Neural progenitor cell (in vitro differentiated cells): ENCODE measurements around the gene ANO2. TPM values are rescaled to one million over a fixed set of nuclear protein-coding genes. Genes with fewer than 3 reads are reported as not detected.

ENCODE experiments used
- DNase-seq: peaks from one replicate; pipeline ENCODE4 v3.0.0-alpha.2; 2016; ENCODE audit warnings: low spot score
- H2AFZ ChIP-seq: fragments of 200-600 bp; sonication (generic); replicated peaks from 2 replicates; pipeline ENCODE4 v1.6.1; 2016; ENCODE audit warnings: antibody characterized with exemption
- H3F3A ChIP-seq: fragments of 200-600 bp; sonication (generic); 2 replicates; pipeline ENCODE4 v1.6.1; 2016; ENCODE audit warnings: antibody characterized with exemption, low read depth
- H3K27ac ChIP-seq: fragments of 200-600 bp; sonication (generic); 2 replicates; pipeline ENCODE4 v1.5.1; 2016; ENCODE audit warnings: mild to moderate bottlenecking
- H3K27me3 ChIP-seq: fragments of 200-600 bp; sonication (generic); 2 replicates; pipeline ENCODE4 v1.6.1; 2016; ENCODE audit warnings: mild to moderate bottlenecking, moderate library complexity
- H3K36me3 ChIP-seq: fragments of 200-600 bp; sonication (generic); 2 replicates; pipeline ENCODE4 v1.5.1; 2016
- H3K4me1 ChIP-seq: fragments of 200-600 bp; sonication (generic); 2 replicates; pipeline ENCODE4 v1.6.1; 2016; ENCODE audit warnings: mixed run types
- H3K4me2 ChIP-seq: fragments of 200-600 bp; sonication (generic); 2 replicates; pipeline ENCODE4 v1.6.1; 2016
- H3K4me3 ChIP-seq: fragments of 200-600 bp; sonication (generic); 2 replicates; pipeline ENCODE4 v1.5.1; 2016
- H3K79me2 ChIP-seq: fragments of 200-600 bp; sonication (generic); 2 replicates; pipeline ENCODE4 v1.6.1; 2016; ENCODE audit warnings: low read depth
- H3K9ac ChIP-seq: fragments of 200-600 bp; sonication (generic); 2 replicates; pipeline ENCODE4 v1.6.1; 2016
- H3K9me3 ChIP-seq: fragments of 200-600 bp; sonication (generic); 2 replicates; pipeline ENCODE4 v1.5.1; 2016; ENCODE audit warnings: low read depth
- H4K20me1 ChIP-seq: fragments of 200-600 bp; sonication (generic); 2 replicates; pipeline ENCODE4 v1.6.1; 2016; ENCODE audit warnings: low read depth
- H3K27ac Mint-ChIP-seq: 3 replicates; pipeline ENCODE4 v1.8.0; 2021; ENCODE audit warnings: mixed read lengths
- H3K27me3 Mint-ChIP-seq: 2 replicates; pipeline ENCODE4 v1.8.0; 2022; ENCODE audit warnings: low read depth, mild to moderate bottlenecking, inconsistent platforms, moderate library complexity, mixed read lengths; ENCODE audit not compliant: insufficient read depth
- H3K36me3 Mint-ChIP-seq: 3 replicates; pipeline ENCODE4 v1.8.0; 2021; ENCODE audit warnings: mixed read lengths
- H3K4me1 Mint-ChIP-seq: 3 replicates; pipeline ENCODE4 v1.8.0; 2021; ENCODE audit warnings: mixed read lengths
- H3K4me3 Mint-ChIP-seq: 3 replicates; pipeline ENCODE4 v1.8.0; 2021; ENCODE audit warnings: mild to moderate bottlenecking, moderate library complexity, mixed read lengths
- H3K9me3 Mint-ChIP-seq: 3 replicates; pipeline ENCODE4 v1.8.0; 2020; ENCODE audit warnings: mixed read lengths
- CTCF ChIP-seq: fragments of 200-600 bp; sonication (generic); IDR thresholded peaks from 2 replicates; pipeline ENCODE4 v1.5.1; 2017; ENCODE audit warnings: antibody characterized with exemption, mild to moderate bottlenecking
- EZH2 ChIP-seq: fragments of 200-600 bp; sonication (generic); IDR thresholded peaks from 2 replicates; pipeline ENCODE4 v1.6.1; 2017; ENCODE audit warnings: antibody characterized with exemption, mild to moderate bottlenecking, moderate library complexity
- EZH2phosphoT487 ChIP-seq: fragments of 200-600 bp; sonication (generic); IDR thresholded peaks from 2 replicates; pipeline ENCODE4 v1.6.1; 2017; ENCODE audit warnings: antibody characterized with exemption
- total RNA-seq: library from RNA; depleted of rRNA; stranded (reverse); fragments of >200 nt; gene quantifications from 2 replicates; pipeline ENCODE4 v1.2.3, GENCODE V29; 2015; ENCODE audit warnings: low replicate concordance

The ANO2 gene
- total RNA-seq, 1 donor from 2014 or later: 4.8 TPM

GRCh38 chr12:5944688-5945070 is 380 bp downstream of the ANO2 start:
- Histone ChIP-seq H3K4me1 (peaks cover 9% of the 10 kb centered on the region), H2AFZ (peak overlapping the region; percentile 96), H3K27me3 (peaks cover 36% of the 10 kb centered on the region), H4K20me1 (no peaks in the 10 kb centered on the region), H3K9ac (no peak overlapping the region), H3K4me3 (peak overlapping the region; percentile 70), H3K79me2 (no peaks in the 10 kb centered on the region), H3K27ac (no peak overlapping the region), H3K9me3 (no peaks in the 10 kb centered on the region), H3F3A (peaks cover 6% of the 10 kb centered on the region), H3K36me3 (no peaks in the 10 kb centered on the region), H3K4me2 (peak overlapping the region; percentile 85)
- peaks cover 10% of the 10 kb centered on the region for H3K36me3 Mint-ChIP-seq
- H3K4me1 Mint-ChIP-seq: peaks cover 16% of the 10 kb centered on the region
- no peak for TF ChIP-seq CTCF
- no peak for TF ChIP-seq EZH2phosphoT487
- TF ChIP-seq EZH2: no peak
- H3K27me3 Mint-ChIP-seq: peaks cover 21% of the 10 kb centered on the region
- peak; percentile 19 for DNase-seq
- peak overlapping the region; percentile 61 for H3K27ac Mint-ChIP-seq
- H3K4me3 Mint-ChIP-seq: peak overlapping the region; percentile 88
- peaks cover 10% of the 10 kb centered on the region for H3K9me3 Mint-ChIP-seq

GRCh38 chr12:5944053-5944452 is 1.0 kb downstream of the ANO2 start:
- Mint-ChIP-seq H3K27ac (no peak overlapping the region), H3K4me1 (peaks cover 16% of the 10 kb centered on the region), H3K9me3 (peaks cover 10% of the 10 kb centered on the region), H3K36me3 (peaks cover 15% of the 10 kb centered on the region), H3K4me3 (peak overlapping the region; percentile 88), H3K27me3 (peaks cover 21% of the 10 kb centered on the region)
- no peak overlapping the region for H3K9ac ChIP-seq
- H3K27me3 ChIP-seq: peaks cover 36% of the 10 kb centered on the region
- H3K27ac ChIP-seq: no peak overlapping the region
- peak overlapping the region; percentile 96 for H2AFZ ChIP-seq
- H3K79me2 ChIP-seq: no peaks in the 10 kb centered on the region
- no peak for TF ChIP-seq EZH2
- no peak for TF ChIP-seq EZH2phosphoT487
- TF ChIP-seq CTCF: no peak
- no peaks in the 10 kb centered on the region for H3K36me3 ChIP-seq
- no peak for DNase-seq
- peaks cover 9% of the 10 kb centered on the region for H3K4me1 ChIP-seq
- no peaks in the 10 kb centered on the region for H4K20me1 ChIP-seq
- H3K4me3 ChIP-seq: peak overlapping the region; percentile 70
- H3F3A ChIP-seq: peaks cover 6% of the 10 kb centered on the region
- peak overlapping the region; percentile 85 for H3K4me2 ChIP-seq
- H3K9me3 ChIP-seq: no peaks in the 10 kb centered on the region

- Mint-ChIP-seq H3K4me3 (no peak overlapping the region), H3K9me3 (peaks cover 10% of the 10 kb centered on the region), H3K27ac (no peak overlapping the region), H3K4me1 (peaks cover 16% of the 10 kb centered on the region), H3K27me3 (peaks cover 16% of the 10 kb centered on the region), H3K36me3 (peaks cover 15% of the 10 kb centered on the region)
- Histone ChIP-seq H3K9me3 (no peaks in the 10 kb centered on the region), H3K4me2 (no peak overlapping the region), H3K4me1 (peaks cover 9% of the 10 kb centered on the region), H3K27ac (no peak overlapping the region), H3K4me3 (no peak overlapping the region), H3K27me3 (peaks cover 28% of the 10 kb centered on the region), H2AFZ (no peak overlapping the region), H3K36me3 (no peaks in the 10 kb centered on the region), H3K79me2 (no peaks in the 10 kb centered on the region), H4K20me1 (no peaks in the 10 kb centered on the region), H3K9ac (no peak overlapping the region), H3F3A (peaks cover 6% of the 10 kb centered on the region)
- no peak for DNase-seq
- TF ChIP-seq EZH2phosphoT487 (no peak), EZH2 (no peak), CTCF (no peak)
These were observed 3.2 kb downstream of the ANO2 start for GRCh38 chr12:5941907-5942306.
